ENCODE measurements around the gene ZFR.

DNA sequence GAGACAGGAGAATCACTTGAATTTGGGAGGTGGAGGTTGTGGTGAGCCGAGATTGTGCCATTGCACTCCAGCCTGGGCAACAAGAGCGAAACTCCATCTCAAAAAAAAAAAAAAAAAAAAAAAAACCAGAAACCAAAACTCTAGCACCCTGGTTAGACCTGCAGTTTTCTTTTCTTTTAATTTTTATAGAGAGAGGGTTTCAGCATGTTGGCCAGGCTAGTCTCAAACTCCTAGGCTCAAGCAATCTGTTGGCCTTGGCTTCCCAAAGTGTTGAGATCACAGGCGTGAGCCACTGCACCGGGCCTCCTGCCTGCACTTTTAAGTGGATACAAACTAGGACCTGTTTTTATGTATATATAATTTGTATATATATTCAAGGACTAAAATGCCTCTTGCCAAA, 118.9 kb downstream of the ZFR start:
- TF ChIP-seq CTCF (IDR thresholded peaks at IDR 0.05) (no peak), ZFX (IDR thresholded peaks at IDR 0.05; ENCODE audit: borderline replicate concordance) (no peak)

All from 22Rv1 (cell line).